ENCODE data around the gene SLC35F2.

GRCh38 chr11:107752949-107753822 lies 105.4 kb downstream of the SLC35F2 start:
- no peak for TF ChIP-seq POLR2AphosphoS5 (IDR thresholded peaks at IDR 0.05; ENCODE audit: low read depth)
- TF ChIP-seq CTCF (IDR thresholded peaks at IDR 0.05; ENCODE audit: insufficient read depth, low read length) = no peak
- no peak for TF ChIP-seq GABPA (IDR thresholded peaks at IDR 0.05; ENCODE audit: low read depth)
- no peak for TF ChIP-seq REST (IDR thresholded peaks at IDR 0.05; ENCODE audit: insufficient replicate concordance, low read depth)
- TF ChIP-seq SPI1 (IDR thresholded peaks at IDR 0.05; ENCODE audit: borderline replicate concordance, low read depth) = no peak
